ENCODE results near the gene CSRNP3. TPM values are rescaled to one million over a fixed set of nuclear protein-coding genes. Genes with fewer than 3 reads are reported as not detected.
A peak's percentile ranks its signal among the peaks of the same experiment; 100 is the strongest.

Gene CSRNP3
- total RNA-seq, 6 experiments from 2014 or later = 0.25 to 2.0 (median 1.0) TPM

DNA sequence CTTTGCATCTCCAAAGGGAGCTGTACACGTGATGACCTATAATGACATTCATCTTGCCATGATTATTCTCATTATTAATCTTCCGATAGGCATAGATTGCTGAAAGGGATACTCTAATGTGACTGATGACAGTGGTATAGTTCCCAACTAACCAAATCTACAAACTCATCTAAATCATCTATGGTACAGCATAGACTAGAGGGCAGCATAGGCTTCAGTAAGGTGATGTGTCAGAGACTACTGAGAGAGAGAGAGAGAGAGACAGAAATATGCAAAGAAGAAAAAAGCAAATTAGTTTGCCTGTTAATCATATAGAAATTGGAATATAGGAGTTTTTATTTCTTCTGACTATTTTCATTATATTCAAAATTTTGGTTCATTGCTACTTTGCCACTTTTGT is 89.3 kb downstream of the CSRNP3 start:
- Histone ChIP-seq H3K27me3 (no peaks in the 10 kb centered on the region), H3K9me3 (no peaks in the 10 kb centered on the region), H3K4me3 (no peak overlapping the region), H3K4me1 (no peaks in the 10 kb centered on the region), H3K27ac (no peak overlapping the region), H3K36me3 (no peaks in the 10 kb centered on the region)
- TF ChIP-seq CTCF (IDR thresholded peaks at IDR 0.05) (peak in 3 of 4 donors; percentile 11 to 19 (median 15)), POLR2A (IDR thresholded peaks at IDR 0.05) (no peak)
- intact Hi-C loops (cut with DNase I) = no loop called here
- WGBS (ENCODE audit: insufficient coverage, low coverage, low lambda C conversion rate, missing lambda C conversion rate) = 54% methylated on average over 2 of the region's 2 CpGs
- DNase-seq (no peak), ATAC-seq (peak; percentile 39 to 54 (median 48))

- H3K36me3 ChIP-seq = no peaks in the 10 kb centered on the region
- H3K27ac ChIP-seq = no peak overlapping the region
- intact Hi-C loops (cut with DNase I) = no loop called here
- ATAC-seq = no peak
- H3K4me3 ChIP-seq = no peak overlapping the region
- H3K9me3 ChIP-seq = no peaks in the 10 kb centered on the region
- H3K4me1 ChIP-seq = no peaks in the 10 kb centered on the region
- TF ChIP-seq POLR2A (IDR thresholded peaks at IDR 0.05) = no peak
- TF ChIP-seq CTCF (IDR thresholded peaks at IDR 0.05) = no peak
- no peaks in the 10 kb centered on the region for H3K27me3 ChIP-seq
- no peak for DNase-seq
- 65% methylated on average over 4 of the region's 4 CpGs for WGBS (ENCODE audit: insufficient coverage, low coverage, low lambda C conversion rate, missing lambda C conversion rate)
These were observed 91.0 kb downstream of the CSRNP3 start for GRCh38 chr2:165560377-165560988.

- no peaks in the 10 kb centered on the region for H3K27me3 ChIP-seq
- intact Hi-C loops (cut with DNase I) = no loop called here
- no peak for ATAC-seq
- H3K4me3 ChIP-seq = no peak overlapping the region
- WGBS (ENCODE audit: insufficient coverage, low coverage, low lambda C conversion rate, missing lambda C conversion rate) = 42% methylated on average over 1 of the region's 1 CpG
- H3K36me3 ChIP-seq = no peaks in the 10 kb centered on the region
- DNase-seq = no peak
- no peaks in the 10 kb centered on the region for H3K4me1 ChIP-seq
- TF ChIP-seq POLR2A (IDR thresholded peaks at IDR 0.05) = no peak
- TF ChIP-seq CTCF (IDR thresholded peaks at IDR 0.05) = no peak
- no peak overlapping the region for H3K27ac ChIP-seq
- no peaks in the 10 kb centered on the region for H3K9me3 ChIP-seq
These were observed 92.0 kb downstream of the CSRNP3 start for GRCh38 chr2:165561516-165561915.

DNA sequence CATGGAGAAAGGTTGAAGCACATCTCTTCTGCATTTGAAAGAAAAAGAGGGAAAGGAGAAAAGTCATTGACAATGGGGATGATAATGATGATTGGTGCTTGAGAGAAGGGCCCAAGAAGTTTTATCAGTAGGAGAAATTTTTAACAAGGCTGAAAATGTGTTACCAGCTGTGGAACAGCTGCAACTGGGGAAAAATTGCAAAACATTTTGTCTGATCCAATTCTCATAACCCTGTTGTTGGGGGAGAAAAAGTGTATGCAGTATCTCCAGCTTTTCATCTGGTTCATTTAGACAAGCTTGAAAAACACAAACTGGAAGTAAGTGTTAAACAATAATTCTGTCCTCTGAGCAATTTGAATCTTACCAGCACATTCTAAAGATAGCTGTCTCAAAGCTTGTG is 92.7 kb downstream of the CSRNP3 start:
- Histone ChIP-seq H3K4me3 (no peak overlapping the region), H3K9me3 (no peaks in the 10 kb centered on the region), H3K27ac (no peak overlapping the region), H3K4me1 (no peaks in the 10 kb centered on the region), H3K27me3 (no peaks in the 10 kb centered on the region), H3K36me3 (no peaks in the 10 kb centered on the region)
- no peak for DNase-seq
- TF ChIP-seq CTCF (IDR thresholded peaks at IDR 0.05) = no peak
- intact Hi-C loops (cut with DNase I) = no loop called here
- ATAC-seq = no peak

Measured in right lobe of liver (tissue), 6 donors.